Measurements from ENCODE around the gene SF3B6. TPM values are rescaled to one million over a fixed set of nuclear protein-coding genes. Genes with fewer than 3 reads are reported as not detected.

SF3B6 gene
- total and polyA plus RNA-seq, 9 of the 15 experiments (the other 6 are each of a cell fraction or from before 2014, with no cell fraction given), result 146 to 591 (median 295) TPM

DNA sequence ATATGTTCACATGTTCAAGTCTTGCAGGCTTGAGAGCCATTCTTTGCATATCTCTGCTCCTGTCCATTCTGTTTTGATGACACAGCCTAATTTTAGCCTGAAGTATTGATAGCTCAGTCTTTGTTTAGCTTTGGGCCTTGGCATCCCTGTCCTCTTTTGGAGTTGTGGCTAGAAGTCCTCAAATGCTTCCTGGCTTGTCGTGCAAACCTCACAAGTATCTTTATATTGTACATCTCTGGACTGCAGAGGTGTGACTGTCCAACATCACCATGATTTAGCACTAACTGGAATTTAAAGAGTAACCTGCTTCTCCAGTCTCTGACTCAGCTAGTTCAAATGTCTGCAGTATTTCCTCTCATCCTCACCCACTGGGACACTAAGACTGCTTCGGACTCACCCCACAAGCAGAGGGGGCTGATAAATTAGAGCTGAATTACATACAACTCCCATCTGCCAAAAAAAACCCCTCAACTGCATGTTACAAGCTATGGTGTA is 35.3 kb upstream of the SF3B6 start (continued):
- TF ChIP-seq, protein P1, sequence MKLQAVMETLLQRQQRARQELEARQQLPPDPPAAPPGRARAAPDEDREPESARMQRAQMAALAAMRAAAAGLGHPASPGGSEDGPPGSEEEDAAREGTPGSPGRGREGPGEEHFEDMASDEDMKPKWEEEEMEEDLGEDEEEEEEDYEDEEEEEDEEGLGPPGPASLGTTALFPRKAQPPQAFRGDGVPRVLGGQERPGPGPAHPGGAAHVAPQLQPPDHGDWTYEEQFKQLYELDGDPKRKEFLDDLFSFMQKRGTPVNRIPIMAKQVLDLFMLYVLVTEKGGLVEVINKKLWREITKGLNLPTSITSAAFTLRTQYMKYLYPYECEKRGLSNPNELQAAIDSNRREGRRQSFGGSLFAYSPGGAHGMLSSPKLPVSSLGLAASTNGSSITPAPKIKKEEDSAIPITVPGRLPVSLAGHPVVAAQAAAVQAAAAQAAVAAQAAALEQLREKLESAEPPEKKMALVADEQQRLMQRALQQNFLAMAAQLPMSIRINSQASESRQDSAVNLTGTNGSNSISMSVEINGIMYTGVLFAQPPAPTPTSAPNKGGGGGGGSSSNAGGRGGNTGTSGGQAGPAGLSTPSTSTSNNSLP (IDR thresholded peaks at IDR 0.05; ENCODE audit: borderline replicate concordance, low read depth, low read length), result no peak
- no peak for TF ChIP-seq NFRKB (IDR thresholded peaks at IDR 0.05; ENCODE audit: low read depth)
- peak; percentile 56; the same call in 1 of the 2 replicates for TF ChIP-seq MAFK (IDR thresholded peaks at IDR 0.05; ENCODE audit: low read length)
- no peak for TF ChIP-seq ZNF41 (CRISPR knock-in tag; conservative IDR thresholded peaks at IDR 0.05)
- no peak for TF ChIP-seq HDGF (IDR thresholded peaks at IDR 0.05)
- peak; percentile 95 for TF ChIP-seq ZNF316 (IDR thresholded peaks at IDR 0.05)
- TF ChIP-seq EHMT2 (IDR thresholded peaks at IDR 0.05), result 0 out of 2 replicates have a peak, but pooled peaks have one; percentile 18
- TF ChIP-seq TAF15 (IDR thresholded peaks at IDR 0.05; ENCODE audit: low read depth, low read length), result no peak
- TF ChIP-seq PYGO2 (tag; IDR thresholded peaks at IDR 0.05), result no peak
- TF ChIP-seq ETS2 (tag; IDR thresholded peaks at IDR 0.05; ENCODE audit: borderline replicate concordance, poor library complexity, severe bottlenecking), result no peak
- peak; percentile 85 for TF ChIP-seq MAFG (tag; conservative IDR thresholded peaks at IDR 0.05)
- TF ChIP-seq, protein P2, sequence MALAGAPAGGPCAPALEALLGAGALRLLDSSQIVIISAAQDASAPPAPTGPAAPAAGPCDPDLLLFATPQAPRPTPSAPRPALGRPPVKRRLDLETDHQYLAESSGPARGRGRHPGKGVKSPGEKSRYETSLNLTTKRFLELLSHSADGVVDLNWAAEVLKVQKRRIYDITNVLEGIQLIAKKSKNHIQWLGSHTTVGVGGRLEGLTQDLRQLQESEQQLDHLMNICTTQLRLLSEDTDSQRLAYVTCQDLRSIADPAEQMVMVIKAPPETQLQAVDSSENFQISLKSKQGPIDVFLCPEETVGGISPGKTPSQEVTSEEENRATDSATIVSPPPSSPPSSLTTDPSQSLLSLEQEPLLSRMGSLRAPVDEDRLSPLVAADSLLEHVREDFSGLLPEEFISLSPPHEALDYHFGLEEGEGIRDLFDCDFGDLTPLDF (CRISPR knock-in tag; IDR thresholded peaks at IDR 0.05), result no peak
- TF ChIP-seq EP300 (IDR thresholded peaks at IDR 0.05; ENCODE audit: low read length), result peak; percentile 22; the same call in 1 of the 2 replicates
- TF ChIP-seq RUNX1 (IDR thresholded peaks at IDR 0.05; ENCODE audit: low read depth), result no peak
- TF ChIP-seq, protein P3, sequence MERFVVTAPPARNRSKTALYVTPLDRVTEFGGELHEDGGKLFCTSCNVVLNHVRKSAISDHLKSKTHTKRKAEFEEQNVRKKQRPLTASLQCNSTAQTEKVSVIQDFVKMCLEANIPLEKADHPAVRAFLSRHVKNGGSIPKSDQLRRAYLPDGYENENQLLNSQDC (CRISPR knock-in tag; IDR thresholded peaks at IDR 0.05), result no peak
- TF ChIP-seq TCF7L2 (IDR thresholded peaks at IDR 0.05; ENCODE audit: low read depth, low read length), result no peak
- no peak for TF ChIP-seq ZNF24 (IDR thresholded peaks at IDR 0.05)
- TF ChIP-seq ZNF436 (CRISPR knock-in tag; IDR thresholded peaks at IDR 0.05), result no peak
- TF ChIP-seq MAFF (IDR thresholded peaks at IDR 0.05; ENCODE audit: low read length), result peak; percentile 70
- TF ChIP-seq, protein P4, sequence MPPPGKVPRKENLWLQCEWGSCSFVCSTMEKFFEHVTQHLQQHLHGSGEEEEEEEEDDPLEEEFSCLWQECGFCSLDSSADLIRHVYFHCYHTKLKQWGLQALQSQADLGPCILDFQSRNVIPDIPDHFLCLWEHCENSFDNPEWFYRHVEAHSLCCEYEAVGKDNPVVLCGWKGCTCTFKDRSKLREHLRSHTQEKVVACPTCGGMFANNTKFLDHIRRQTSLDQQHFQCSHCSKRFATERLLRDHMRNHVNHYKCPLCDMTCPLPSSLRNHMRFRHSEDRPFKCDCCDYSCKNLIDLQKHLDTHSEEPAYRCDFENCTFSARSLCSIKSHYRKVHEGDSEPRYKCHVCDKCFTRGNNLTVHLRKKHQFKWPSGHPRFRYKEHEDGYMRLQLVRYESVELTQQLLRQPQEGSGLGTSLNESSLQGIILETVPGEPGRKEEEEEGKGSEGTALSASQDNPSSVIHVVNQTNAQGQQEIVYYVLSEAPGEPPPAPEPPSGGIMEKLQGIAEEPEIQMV (tag; conservative IDR thresholded peaks at IDR 0.05; ENCODE audit: low read depth), result no peak
- TF ChIP-seq ZNF696 (CRISPR knock-in tag; conservative IDR thresholded peaks at IDR 0.05), result no peak
- TF ChIP-seq, protein P5, sequence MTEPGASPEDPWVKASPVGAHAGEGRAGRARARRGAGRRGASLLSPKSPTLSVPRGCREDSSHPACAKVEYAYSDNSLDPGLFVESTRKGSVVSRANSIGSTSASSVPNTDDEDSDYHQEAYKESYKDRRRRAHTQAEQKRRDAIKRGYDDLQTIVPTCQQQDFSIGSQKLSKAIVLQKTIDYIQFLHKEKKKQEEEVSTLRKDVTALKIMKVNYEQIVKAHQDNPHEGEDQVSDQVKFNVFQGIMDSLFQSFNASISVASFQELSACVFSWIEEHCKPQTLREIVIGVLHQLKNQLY (CRISPR knock-in tag; conservative IDR thresholded peaks at IDR 0.05), result no peak
- TF ChIP-seq ZNF224 (CRISPR knock-in tag; IDR thresholded peaks at IDR 0.05), result no peak
- no peak for TF ChIP-seq KDM2B (CRISPR knock-in tag; IDR thresholded peaks at IDR 0.05)
- no peak for TF ChIP-seq CAMTA2 (CRISPR knock-in tag; conservative IDR thresholded peaks at IDR 0.05)
- no peak for TF ChIP-seq BCL6 (CRISPR knock-in tag; IDR thresholded peaks at IDR 0.05)
- TF ChIP-seq NCOA1 (IDR thresholded peaks at IDR 0.05; ENCODE audit: low read depth), result no peak
- TF ChIP-seq SAFB (IDR thresholded peaks at IDR 0.05; ENCODE audit: borderline replicate concordance, low read depth, low read length), result no peak

Data from K562 (cell line).